Activated T-helper 1 cell treated with anti-CD3 and anti-CD28 coated beads, Interleukin-12 subunit alpha, Interleukin-12 subunit beta, Interleukin-2, Interleukin-4 antibody, amounts not matched to agents 30 ng/mL and 10 ng/mL and 1 ng/mL, durations not matched to agents 14 hours and 24 hours and 36 hours (primary cell): Measurements from ENCODE around the gene RER1. TPM values are rescaled to one million over a fixed set of nuclear protein-coding genes. Genes with fewer than 3 reads are reported as not detected.

Experiments
- DNase-seq: peaks from one replicate; pipeline ENCODE4 v3.0.0; 2021; ENCODE audit warnings: low spot score
- H3K27ac Mint-ChIP-seq: one replicate; pipeline ENCODE4 v1.8.0; 2021; ENCODE audit warnings: mild to moderate bottlenecking, mixed read lengths
- H3K27me3 Mint-ChIP-seq: one replicate; pipeline ENCODE4 v1.8.0; 2022; ENCODE audit warnings: mild to moderate bottlenecking, moderate library complexity, mixed read lengths; ENCODE audit not compliant: insufficient read depth
- H3K36me3 Mint-ChIP-seq: one replicate; pipeline ENCODE4 v1.8.0; 2021; ENCODE audit warnings: low read depth, mixed read lengths
- H3K4me1 Mint-ChIP-seq: one replicate; pipeline ENCODE4 v1.8.0; 2021; ENCODE audit warnings: low read depth, mixed read lengths
- H3K4me3 Mint-ChIP-seq: one replicate; pipeline ENCODE4 v1.8.0; 2021; ENCODE audit warnings: mild to moderate bottlenecking, moderate library complexity, mixed read lengths
- H3K9me3 Mint-ChIP-seq: one replicate; pipeline ENCODE4 v1.8.0; 2021; ENCODE audit warnings: mixed read lengths
- intact Hi-C: fragments of 100-400 bp; cut with micrococcal nuclease; formaldehyde crosslinking; loops from one replicate; pipeline ENCODE4 v1.15.1; 2024
- total RNA-seq: library from RNA; stranded (reverse); gene quantifications from 2 replicates; pipeline ENCODE4 v1.2.3, GENCODE V29; 2022

Gene RER1
- total RNA-seq, 1 donor from 2014 or later = 161 TPM

GRCh38 chr1:2384130-2384860 lies 7.3 kb upstream of the RER1 start:
- Mint-ChIP-seq H3K27ac (no peak overlapping the region), H3K9me3 (no peaks in the 10 kb centered on the region), H3K4me1 (no peaks in the 10 kb centered on the region), H3K27me3 (no peaks in the 10 kb centered on the region), H3K36me3 (no peaks in the 10 kb centered on the region), H3K4me3 (no peak overlapping the region)
- intact Hi-C loops = loop anchor here (10.0 kb wide), 1 partner anchor 89 kb away; no protein-coding TSS in a partner anchor
- no peak for DNase-seq

DNA sequence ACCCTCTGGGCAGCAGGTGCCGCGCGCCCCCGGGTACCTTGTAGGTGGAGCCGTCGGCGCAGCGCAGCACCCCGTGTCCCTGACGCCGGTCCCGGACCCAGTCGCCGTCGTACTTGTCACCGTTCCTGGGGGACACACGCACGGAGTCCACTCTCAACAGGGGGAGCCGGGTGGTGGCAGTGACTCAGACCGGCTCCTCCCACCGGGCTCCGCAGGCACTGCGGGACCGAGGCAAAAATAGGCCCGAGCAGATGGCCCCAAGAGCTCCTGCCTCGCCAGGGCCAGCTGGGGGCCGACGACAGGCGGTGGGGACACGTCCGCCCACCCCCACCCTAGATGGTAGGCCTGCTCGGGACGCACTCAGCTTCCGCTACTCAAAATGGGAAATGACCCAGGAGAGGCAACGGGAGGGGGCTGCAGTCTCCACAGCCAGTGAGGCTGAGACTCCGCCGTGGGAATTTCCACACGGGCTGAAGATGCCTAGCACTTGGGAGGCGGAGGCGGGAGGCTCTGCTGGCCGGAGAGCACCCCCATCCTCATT lies 6.6 kb upstream of the RER1 start:
- Mint-ChIP-seq H3K9me3 (no peaks in the 10 kb centered on the region), H3K36me3 (no peaks in the 10 kb centered on the region), H3K27me3 (no peaks in the 10 kb centered on the region), H3K27ac (no peak overlapping the region), H3K4me3 (no peak overlapping the region), H3K4me1 (peaks cover 3% of the 10 kb centered on the region)
- intact Hi-C loops = loop anchor here (10.0 kb wide), 1 partner anchor 90 kb away; no protein-coding TSS in a partner anchor
- no peak for DNase-seq

- DNase-seq = no peak
- Mint-ChIP-seq H3K9me3 (no peaks in the 10 kb centered on the region), H3K27ac (no peak overlapping the region), H3K4me3 (no peak overlapping the region), H3K36me3 (no peaks in the 10 kb centered on the region), H3K27me3 (no peaks in the 10 kb centered on the region), H3K4me1 (peaks cover 8% of the 10 kb centered on the region)
- intact Hi-C loops = loop anchor here (10.0 kb wide), 1 partner anchor 91 kb away; no protein-coding TSS in a partner anchor
These were observed 5.9 kb upstream of the RER1 start for GRCh38 chr1:2385606-2386280.

DNA sequence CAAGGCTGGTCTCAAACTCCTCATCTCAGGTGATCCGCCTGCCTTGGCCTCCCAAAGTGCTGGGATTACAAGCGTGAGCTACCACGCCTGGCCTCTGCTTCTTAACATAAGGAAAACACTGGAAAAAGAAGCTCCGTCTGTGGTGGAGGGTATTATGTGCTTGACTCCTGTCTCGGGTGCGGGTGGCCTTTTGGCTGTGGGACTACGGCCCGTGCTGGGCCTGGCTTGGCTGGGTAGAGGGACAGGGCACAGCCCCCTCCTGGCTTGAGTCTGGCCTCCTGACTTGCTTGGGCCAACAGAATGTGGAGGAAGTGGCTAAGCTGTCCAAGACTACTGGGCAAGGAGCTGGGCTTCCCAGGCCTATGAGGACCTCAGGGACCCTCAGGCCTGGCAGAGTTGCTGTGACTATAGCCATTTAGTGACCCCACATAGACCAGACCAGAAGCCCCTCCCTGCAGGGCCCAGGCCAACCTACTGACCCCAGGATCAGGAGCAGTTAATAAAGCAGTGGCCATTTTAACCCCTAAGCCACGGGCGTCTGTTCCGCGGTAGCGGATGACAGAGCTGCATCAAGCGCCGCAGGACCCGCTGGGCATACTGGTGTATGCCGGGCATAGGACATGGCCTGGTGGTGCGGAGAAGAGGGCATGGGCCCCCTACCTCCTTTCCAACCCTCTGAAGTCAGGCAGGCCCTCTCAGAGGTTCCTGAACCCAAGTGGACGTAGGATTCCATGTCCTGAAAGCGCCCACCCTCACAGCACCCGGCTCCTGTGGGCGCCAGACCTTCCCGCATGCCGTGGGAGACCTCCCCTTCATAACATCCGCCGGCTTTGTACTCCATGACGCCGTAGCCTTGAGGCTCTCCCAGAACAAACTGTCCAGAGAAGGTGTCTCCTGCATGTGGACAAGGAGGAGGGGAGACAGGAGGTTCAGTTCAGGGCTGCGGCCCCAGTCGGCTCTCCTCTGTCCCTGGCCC lies 4.7 kb upstream of the RER1 start:
- peaks cover 8% of the 10 kb centered on the region for H3K4me1 Mint-ChIP-seq
- DNase-seq = no peak
- no peaks in the 10 kb centered on the region for H3K27me3 Mint-ChIP-seq
- intact Hi-C loops = loop anchor here (10.0 kb wide), 1 partner anchor 92 kb away; no protein-coding TSS in a partner anchor
- no peak overlapping the region for H3K27ac Mint-ChIP-seq
- no peaks in the 10 kb centered on the region for H3K9me3 Mint-ChIP-seq
- H3K36me3 Mint-ChIP-seq = no peaks in the 10 kb centered on the region
- H3K4me3 Mint-ChIP-seq = no peak overlapping the region

- Mint-ChIP-seq H3K4me3 (no peak overlapping the region), H3K27ac (no peak overlapping the region), H3K27me3 (no peaks in the 10 kb centered on the region), H3K4me1 (peaks cover 18% of the 10 kb centered on the region), H3K9me3 (no peaks in the 10 kb centered on the region), H3K36me3 (peaks cover 3% of the 10 kb centered on the region)
- intact Hi-C loops = loop anchor here (10.0 kb wide), 1 partner anchor 93 kb away; no protein-coding TSS in a partner anchor
- no peak for DNase-seq
These were observed 3.4 kb upstream of the RER1 start for GRCh38 chr1:2388004-2388913.

- no peaks in the 10 kb centered on the region for H3K9me3 Mint-ChIP-seq
- no peaks in the 10 kb centered on the region for H3K27me3 Mint-ChIP-seq
- DNase-seq = no peak
- H3K4me1 Mint-ChIP-seq = peaks cover 28% of the 10 kb centered on the region
- H3K4me3 Mint-ChIP-seq = peak overlapping the region; percentile 87
- intact Hi-C loops = loop anchor here (2.0 to 10.0 kb wide), 4 partner anchors 95 to 1513 kb away; partner anchors contain the start of genes C1orf174, FAAP20 and MIB2
- peaks cover 10% of the 10 kb centered on the region for H3K36me3 Mint-ChIP-seq
- no peak overlapping the region for H3K27ac Mint-ChIP-seq
These were observed 2.0 kb upstream of the RER1 start for GRCh38 chr1:2389644-2390043.

DNA sequence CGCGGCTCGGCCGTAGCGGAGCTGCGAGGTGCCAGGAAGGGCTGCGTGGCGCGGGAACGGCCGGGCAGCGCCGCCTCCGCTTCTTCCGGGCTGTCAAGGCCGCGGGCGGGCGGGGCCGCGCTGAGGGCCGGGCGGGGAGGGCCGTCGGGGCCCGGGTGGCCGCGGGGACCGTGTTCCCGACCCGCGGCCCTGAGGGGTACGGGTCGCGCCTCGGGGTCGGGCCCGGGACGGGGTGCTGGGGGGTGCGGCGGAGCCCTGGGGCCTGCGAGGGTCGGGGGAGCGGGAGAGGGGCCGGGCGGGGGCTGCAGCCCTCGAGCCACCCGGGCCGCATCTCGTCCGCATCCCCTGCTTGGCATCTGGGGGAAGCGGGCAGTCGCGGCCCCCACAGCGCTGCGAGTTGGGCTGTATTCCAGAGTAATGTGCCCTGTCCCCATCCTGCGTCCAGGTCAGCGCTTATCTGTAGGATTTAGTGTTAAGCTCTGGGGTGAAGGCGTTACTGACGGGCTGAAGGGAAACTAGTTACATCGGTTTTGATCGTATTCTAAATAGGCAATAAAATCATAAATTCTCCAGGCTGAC lies 379 bp downstream of the RER1 start:
- no peaks in the 10 kb centered on the region for H3K9me3 Mint-ChIP-seq
- DNase-seq = no peak
- H3K4me1 Mint-ChIP-seq = peaks cover 33% of the 10 kb centered on the region
- peak overlapping the region; percentile 82 for H3K27ac Mint-ChIP-seq
- H3K27me3 Mint-ChIP-seq = no peaks in the 10 kb centered on the region
- peaks cover 23% of the 10 kb centered on the region for H3K36me3 Mint-ChIP-seq
- intact Hi-C loops = loop anchor here (1.0 to 10.0 kb wide), 11 partner anchors 10 to 1510 kb away; partner anchors contain the start of genes C1orf174, FAAP20, MIB2 and PANK4
- H3K4me3 Mint-ChIP-seq = peak overlapping the region; percentile 88

- H3K4me1 Mint-ChIP-seq = peaks cover 34% of the 10 kb centered on the region
- intact Hi-C loops = loop anchor here (5.0 to 10.0 kb wide), 2 partner anchors 778 to 1510 kb away; partner anchors contain the start of genes C1orf174 and MIB2
- peak overlapping the region; percentile 88 for H3K4me3 Mint-ChIP-seq
- no peak for DNase-seq
- H3K27ac Mint-ChIP-seq = peak overlapping the region; percentile 82
- H3K27me3 Mint-ChIP-seq = no peaks in the 10 kb centered on the region
- no peaks in the 10 kb centered on the region for H3K9me3 Mint-ChIP-seq
- H3K36me3 Mint-ChIP-seq = peaks cover 29% of the 10 kb centered on the region
These were observed 1.0 kb downstream of the RER1 start for GRCh38 chr1:2392686-2393085.

DNA sequence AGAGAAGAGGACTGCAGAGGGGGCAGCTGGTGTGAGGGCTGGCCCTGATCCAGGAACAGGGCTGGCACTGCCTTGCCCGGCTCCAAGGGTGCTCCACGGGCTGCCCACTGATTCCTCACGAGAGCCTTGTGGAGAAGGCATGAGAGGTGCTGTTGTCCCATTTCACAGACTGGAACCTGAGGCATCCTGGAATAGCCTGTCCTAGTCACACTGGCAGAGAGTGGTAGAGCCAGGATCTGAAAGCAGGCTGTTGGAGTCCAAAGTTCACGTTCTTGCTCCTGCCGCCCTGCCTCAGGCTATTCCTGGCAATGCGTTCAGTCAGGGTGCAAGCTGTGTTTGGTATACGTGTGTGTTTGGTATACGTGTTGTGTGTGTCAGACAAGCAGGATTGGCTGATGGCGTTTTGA lies 1.8 kb downstream of the RER1 start:
- peaks cover 29% of the 10 kb centered on the region for H3K36me3 Mint-ChIP-seq
- H3K27me3 Mint-ChIP-seq = no peaks in the 10 kb centered on the region
- intact Hi-C loops = loop anchor here (5.0 to 10.0 kb wide), 2 partner anchors 779 to 1509 kb away; partner anchors contain the start of genes C1orf174 and MIB2
- no peaks in the 10 kb centered on the region for H3K9me3 Mint-ChIP-seq
- peak overlapping the region; percentile 59 for H3K27ac Mint-ChIP-seq
- peaks cover 34% of the 10 kb centered on the region for H3K4me1 Mint-ChIP-seq
- no peak for DNase-seq
- H3K4me3 Mint-ChIP-seq = peak overlapping the region; percentile 88

DNA sequence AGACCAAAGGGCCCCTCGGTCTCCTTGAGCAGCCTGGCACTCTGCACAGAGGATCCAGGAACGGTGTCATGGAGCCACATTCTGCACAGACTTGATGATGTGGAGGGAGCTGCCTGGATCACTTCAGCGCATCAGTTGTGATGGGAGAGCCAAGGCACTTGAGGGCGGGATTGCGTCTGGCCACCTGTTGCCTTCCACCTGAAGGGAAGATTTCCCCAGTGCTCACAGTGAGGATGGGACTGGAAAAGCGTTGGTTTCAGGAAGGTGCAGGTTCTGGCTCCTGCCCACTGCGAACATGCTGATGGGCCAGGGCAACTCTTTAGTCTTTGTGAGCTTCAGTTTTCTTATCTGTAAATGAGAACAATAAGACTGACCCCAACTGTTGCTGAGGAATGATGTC lies 2.6 kb downstream of the RER1 start:
- Mint-ChIP-seq H3K4me3 (no peak overlapping the region), H3K36me3 (peaks cover 31% of the 10 kb centered on the region), H3K27ac (peak overlapping the region; percentile 34), H3K27me3 (no peaks in the 10 kb centered on the region), H3K4me1 (peaks cover 34% of the 10 kb centered on the region), H3K9me3 (no peaks in the 10 kb centered on the region)
- intact Hi-C loops = loop anchor here (5.0 to 10.0 kb wide), 2 partner anchors 779 to 1508 kb away; partner anchors contain the start of genes C1orf174 and MIB2
- DNase-seq = no peak

DNA sequence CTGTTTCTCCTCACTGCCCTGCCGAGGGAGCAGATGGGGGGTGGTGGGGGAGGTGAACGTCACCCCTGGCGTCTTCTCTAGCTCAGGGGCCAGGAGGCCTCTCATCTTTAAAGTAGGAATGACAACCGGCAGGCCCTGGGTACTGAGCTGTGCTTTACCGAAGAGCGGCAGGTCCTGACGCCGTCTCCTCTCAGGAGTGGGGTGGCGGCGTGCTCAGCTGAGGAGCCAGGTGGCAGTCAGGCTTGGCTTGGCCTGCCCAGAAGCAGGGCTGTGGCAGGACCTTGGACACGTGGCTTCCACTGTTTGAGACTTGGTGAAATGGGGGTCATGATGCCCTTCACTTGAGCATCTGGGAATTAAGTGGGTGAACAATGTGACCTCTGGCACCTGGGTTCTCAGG lies 3.1 kb downstream of the RER1 start:
- intact Hi-C loops = loop anchor here (5.0 to 10.0 kb wide), 2 partner anchors 780 to 1508 kb away; partner anchors contain the start of genes C1orf174 and MIB2
- H3K27me3 Mint-ChIP-seq = no peaks in the 10 kb centered on the region
- no peaks in the 10 kb centered on the region for H3K9me3 Mint-ChIP-seq
- no peak overlapping the region for H3K27ac Mint-ChIP-seq
- peak overlapping the region; percentile 2 for H3K4me3 Mint-ChIP-seq
- peaks cover 34% of the 10 kb centered on the region for H3K4me1 Mint-ChIP-seq
- peaks cover 36% of the 10 kb centered on the region for H3K36me3 Mint-ChIP-seq
- no peak for DNase-seq
